ENCODE results near the gene TPK1.
A peak's percentile ranks its signal among the peaks of the same experiment; 100 is the strongest.

TPK1 gene

GRCh38 chr7:144524271-144524670 lies 311.6 kb downstream of the TPK1 start:
- H3K4me3 Mint-ChIP-seq = no peak overlapping the region
- no peaks in the 10 kb centered on the region for H3K9me3 Mint-ChIP-seq
- peak overlapping the region; percentile 0 for H3K27ac Mint-ChIP-seq (ENCODE audit: low read depth)
- DNase-seq (ENCODE audit: low spot score in 2 of 2) (no peak), ATAC-seq (replicated peaks; ENCODE audit: extremely low read depth, poor library complexity, severe bottlenecking) (no peak)
- no peaks in the 10 kb centered on the region for H3K27me3 Mint-ChIP-seq
- H3K4me1 Mint-ChIP-seq = no peaks in the 10 kb centered on the region
- peaks cover 2% of the 10 kb centered on the region for H3K36me3 Mint-ChIP-seq (ENCODE audit: insufficient read depth)

- Mint-ChIP-seq H3K9me3 (no peaks in the 10 kb centered on the region), H3K27me3 (no peaks in the 10 kb centered on the region), H3K36me3 (ENCODE audit: insufficient read depth) (peaks cover 2% of the 10 kb centered on the region), H3K4me3 (no peak overlapping the region), H3K4me1 (no peaks in the 10 kb centered on the region), H3K27ac (ENCODE audit: low read depth) (no peak overlapping the region)
- DNase-seq (ENCODE audit: low spot score in 2 of 2) (no peak), ATAC-seq (replicated peaks; ENCODE audit: extremely low read depth, poor library complexity, severe bottlenecking) (no peak)
These were observed 312.2 kb downstream of the TPK1 start for GRCh38 chr7:144523621-144524020.

GRCh38 chr7:144519925-144520324 lies 315.9 kb downstream of the TPK1 start:
- H3K27me3 Mint-ChIP-seq = no peaks in the 10 kb centered on the region
- peaks cover 5% of the 10 kb centered on the region for H3K4me1 Mint-ChIP-seq
- no peaks in the 10 kb centered on the region for H3K9me3 Mint-ChIP-seq
- DNase-seq (ENCODE audit: low spot score in 2 of 2) (no peak), ATAC-seq (replicated peaks; ENCODE audit: extremely low read depth, poor library complexity, severe bottlenecking) (no peak)
- H3K4me3 Mint-ChIP-seq = no peak overlapping the region
- H3K36me3 Mint-ChIP-seq (ENCODE audit: insufficient read depth) = peaks cover 2% of the 10 kb centered on the region
- H3K27ac Mint-ChIP-seq (ENCODE audit: low read depth) = no peak overlapping the region

DNA sequence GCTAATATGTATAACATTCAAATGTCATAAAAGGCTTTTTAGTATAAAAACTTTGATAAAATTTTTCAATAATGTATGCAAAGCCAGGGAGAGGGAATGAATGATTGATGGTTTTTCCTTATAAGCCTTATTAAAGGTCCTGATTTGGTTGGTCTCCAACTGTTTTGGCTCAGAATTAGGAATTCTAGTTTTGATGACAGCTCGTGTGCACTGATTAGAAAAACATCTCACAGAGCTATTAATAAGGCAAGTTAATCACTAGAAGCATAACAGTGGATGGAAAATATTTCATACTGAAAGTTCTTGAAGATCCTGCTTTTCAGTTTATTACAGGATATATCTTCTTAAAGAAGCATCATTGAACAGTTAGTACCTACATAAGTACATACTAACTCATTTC lies 317.5 kb downstream of the TPK1 start:
- no peaks in the 10 kb centered on the region for H3K9me3 Mint-ChIP-seq
- peaks cover 5% of the 10 kb centered on the region for H3K4me1 Mint-ChIP-seq
- DNase-seq (ENCODE audit: low spot score in 2 of 2) (no peak), ATAC-seq (replicated peaks; ENCODE audit: extremely low read depth, poor library complexity, severe bottlenecking) (no peak)
- H3K27ac Mint-ChIP-seq (ENCODE audit: low read depth) = no peak overlapping the region
- H3K27me3 Mint-ChIP-seq = no peaks in the 10 kb centered on the region
- no peak overlapping the region for H3K4me3 Mint-ChIP-seq
- peaks cover 2% of the 10 kb centered on the region for H3K36me3 Mint-ChIP-seq (ENCODE audit: insufficient read depth)

DNA sequence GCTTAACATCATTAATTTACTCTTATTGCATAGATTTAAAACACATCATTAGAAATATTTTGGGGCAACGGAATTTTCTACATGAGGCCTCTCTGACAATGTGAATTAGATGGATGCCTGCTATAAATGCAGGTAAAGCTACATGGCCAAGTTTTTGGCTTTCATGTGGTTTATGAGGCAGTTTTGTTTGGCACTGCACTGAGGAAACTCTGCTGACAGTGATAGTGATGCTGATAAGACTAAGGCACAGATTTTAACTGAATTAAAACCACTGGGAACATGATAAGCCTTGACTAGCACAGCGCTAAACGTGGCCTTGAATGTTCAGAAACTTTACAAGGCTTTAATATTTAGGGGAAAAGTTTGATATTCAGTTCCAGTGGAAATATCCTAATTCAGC lies 318.1 kb downstream of the TPK1 start:
- H3K27ac Mint-ChIP-seq (ENCODE audit: low read depth) = no peak overlapping the region
- DNase-seq (ENCODE audit: low spot score in 2 of 2) = no peak
- no peak for ATAC-seq (replicated peaks; ENCODE audit: extremely low read depth, poor library complexity, severe bottlenecking)
- H3K9me3 Mint-ChIP-seq = no peaks in the 10 kb centered on the region
- H3K36me3 Mint-ChIP-seq (ENCODE audit: insufficient read depth) = peaks cover 2% of the 10 kb centered on the region
- no peaks in the 10 kb centered on the region for H3K27me3 Mint-ChIP-seq
- peaks cover 5% of the 10 kb centered on the region for H3K4me1 Mint-ChIP-seq
- H3K4me3 Mint-ChIP-seq = no peak overlapping the region

DNA sequence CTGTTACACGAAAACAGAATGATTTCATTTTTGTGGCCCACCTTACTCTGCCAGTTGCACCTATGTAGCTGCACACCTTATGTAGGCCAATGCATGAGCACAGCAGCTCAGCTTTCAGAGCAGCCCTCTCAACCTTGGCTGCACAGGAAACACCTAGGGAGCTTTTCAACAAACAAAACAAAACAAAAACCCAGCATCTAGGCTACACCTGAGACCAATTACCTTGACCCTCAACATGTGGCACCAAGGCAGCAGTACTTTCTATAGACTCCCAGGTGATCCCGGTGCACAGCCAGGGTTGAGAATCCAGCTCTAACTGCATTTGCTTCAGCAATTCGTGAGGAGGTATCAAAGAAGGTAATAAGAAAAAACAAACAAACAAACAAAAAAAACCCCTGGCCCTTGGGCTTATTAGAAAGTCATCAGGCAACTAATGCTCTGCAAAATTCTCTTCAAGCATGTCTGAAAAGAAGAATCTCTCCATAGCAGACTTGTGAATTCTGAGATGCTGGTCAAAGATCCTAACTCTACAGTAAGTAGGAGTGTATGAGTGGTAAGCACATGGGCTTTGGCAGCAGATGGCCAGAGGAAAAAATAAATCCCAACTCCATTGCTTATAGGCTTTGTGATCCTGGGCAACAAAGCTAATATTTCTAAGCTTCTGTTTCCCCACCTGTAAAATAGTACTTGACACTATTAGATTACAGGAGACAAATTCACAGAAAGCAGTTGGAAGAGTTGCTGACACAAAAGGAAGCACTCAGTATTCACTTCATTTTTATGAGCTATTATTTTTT lies 318.9 kb downstream of the TPK1 start:
- no peaks in the 10 kb centered on the region for H3K9me3 Mint-ChIP-seq
- peaks cover 5% of the 10 kb centered on the region for H3K4me1 Mint-ChIP-seq
- no peak overlapping the region for H3K27ac Mint-ChIP-seq (ENCODE audit: low read depth)
- ATAC-seq (replicated peaks; ENCODE audit: extremely low read depth, poor library complexity, severe bottlenecking) = no peak
- DNase-seq (ENCODE audit: low spot score in 2 of 2) = no peak
- H3K36me3 Mint-ChIP-seq (ENCODE audit: insufficient read depth) = no peaks in the 10 kb centered on the region
- no peaks in the 10 kb centered on the region for H3K27me3 Mint-ChIP-seq
- H3K4me3 Mint-ChIP-seq = no peak overlapping the region

- Mint-ChIP-seq H3K4me3 (no peak overlapping the region), H3K4me1 (peaks cover 5% of the 10 kb centered on the region), H3K27ac (ENCODE audit: low read depth) (no peak overlapping the region), H3K36me3 (ENCODE audit: insufficient read depth) (no peaks in the 10 kb centered on the region), H3K27me3 (no peaks in the 10 kb centered on the region), H3K9me3 (no peaks in the 10 kb centered on the region)
- DNase-seq (ENCODE audit: low spot score in 2 of 2) = no peak
- no peak for ATAC-seq (replicated peaks; ENCODE audit: extremely low read depth, poor library complexity, severe bottlenecking)
These were observed 322.5 kb downstream of the TPK1 start for GRCh38 chr7:144513334-144513733.

DNA sequence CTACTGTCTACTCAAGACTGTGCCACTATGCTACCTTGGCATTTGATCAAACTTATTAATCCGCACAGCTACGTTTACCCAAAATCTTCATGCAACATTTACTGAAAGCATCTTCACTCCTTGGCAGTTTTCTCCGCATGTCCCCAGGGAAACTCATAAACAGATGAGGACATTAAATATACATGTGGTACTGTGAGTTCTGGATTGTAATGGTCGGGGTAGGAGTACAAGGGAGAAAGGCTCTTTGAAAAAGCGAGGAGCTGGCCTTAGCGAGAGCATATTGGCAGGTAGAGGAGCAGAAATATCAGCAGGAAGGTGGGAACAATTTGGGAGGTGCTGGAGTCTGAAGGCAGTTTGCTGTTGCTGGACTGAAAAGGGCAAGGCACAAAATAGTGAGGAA lies 325.2 kb downstream of the TPK1 start:
- peaks cover 2% of the 10 kb centered on the region for H3K36me3 Mint-ChIP-seq (ENCODE audit: insufficient read depth)
- no peak for ATAC-seq (replicated peaks; ENCODE audit: extremely low read depth, poor library complexity, severe bottlenecking)
- no peak for DNase-seq (ENCODE audit: low spot score in 2 of 2)
- no peaks in the 10 kb centered on the region for H3K9me3 Mint-ChIP-seq
- H3K4me1 Mint-ChIP-seq = no peaks in the 10 kb centered on the region
- H3K27ac Mint-ChIP-seq (ENCODE audit: low read depth) = no peak overlapping the region
- no peak overlapping the region for H3K4me3 Mint-ChIP-seq
- no peaks in the 10 kb centered on the region for H3K27me3 Mint-ChIP-seq

GRCh38 chr7:144508702-144509101 lies 327.2 kb downstream of the TPK1 start:
- H3K36me3 Mint-ChIP-seq (ENCODE audit: insufficient read depth) = peaks cover 2% of the 10 kb centered on the region
- H3K27ac Mint-ChIP-seq (ENCODE audit: low read depth) = no peak overlapping the region
- ATAC-seq (replicated peaks; ENCODE audit: extremely low read depth, poor library complexity, severe bottlenecking) (no peak), DNase-seq (ENCODE audit: low spot score in 2 of 2) (no peak)
- no peaks in the 10 kb centered on the region for H3K4me1 Mint-ChIP-seq
- no peaks in the 10 kb centered on the region for H3K9me3 Mint-ChIP-seq
- H3K27me3 Mint-ChIP-seq = no peaks in the 10 kb centered on the region
- no peak overlapping the region for H3K4me3 Mint-ChIP-seq

GRCh38 chr7:144503215-144503614 lies 332.6 kb downstream of the TPK1 start:
- Mint-ChIP-seq H3K36me3 (ENCODE audit: insufficient read depth) (peaks cover 2% of the 10 kb centered on the region), H3K4me3 (no peak overlapping the region), H3K27me3 (no peaks in the 10 kb centered on the region), H3K27ac (ENCODE audit: low read depth) (no peak overlapping the region), H3K9me3 (no peaks in the 10 kb centered on the region), H3K4me1 (no peaks in the 10 kb centered on the region)
- no peak for ATAC-seq (replicated peaks; ENCODE audit: extremely low read depth, poor library complexity, severe bottlenecking)
- DNase-seq (ENCODE audit: low spot score in 2 of 2) = no peak

- Mint-ChIP-seq H3K4me3 (no peak overlapping the region), H3K9me3 (no peaks in the 10 kb centered on the region), H3K27me3 (no peaks in the 10 kb centered on the region), H3K4me1 (no peaks in the 10 kb centered on the region), H3K27ac (ENCODE audit: low read depth) (no peak overlapping the region), H3K36me3 (ENCODE audit: insufficient read depth) (no peaks in the 10 kb centered on the region)
- no peak for DNase-seq (ENCODE audit: low spot score in 2 of 2)
- ATAC-seq (replicated peaks; ENCODE audit: extremely low read depth, poor library complexity, severe bottlenecking) = no peak
These were observed 335.6 kb downstream of the TPK1 start for GRCh38 chr7:144500225-144500624.

DNA sequence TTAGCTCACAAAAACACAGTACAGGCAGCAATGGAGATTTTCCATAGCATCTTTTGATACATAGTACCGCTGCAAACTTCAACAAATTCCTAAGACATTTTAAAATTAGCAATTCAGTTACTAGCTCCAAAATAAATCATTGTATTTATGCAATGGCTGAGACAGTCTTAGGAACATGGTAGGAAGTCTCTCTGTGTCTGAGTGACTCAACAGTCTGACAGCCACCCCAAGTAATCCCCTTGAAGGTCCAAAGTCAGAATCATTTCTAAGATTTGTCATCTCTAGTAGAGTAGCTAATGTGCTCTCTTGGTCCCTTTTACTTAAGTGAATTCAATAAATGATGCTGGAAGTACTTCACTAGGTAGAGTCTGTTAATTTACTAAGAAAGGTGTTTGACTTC lies 338.6 kb downstream of the TPK1 start:
- Mint-ChIP-seq H3K4me1 (no peaks in the 10 kb centered on the region), H3K27me3 (no peaks in the 10 kb centered on the region), H3K4me3 (no peak overlapping the region), H3K36me3 (ENCODE audit: insufficient read depth) (no peaks in the 10 kb centered on the region), H3K27ac (ENCODE audit: low read depth) (no peak overlapping the region), H3K9me3 (no peaks in the 10 kb centered on the region)
- DNase-seq (ENCODE audit: low spot score in 2 of 2) = no peak
- ATAC-seq (replicated peaks; ENCODE audit: extremely low read depth, poor library complexity, severe bottlenecking) = no peak

DNA sequence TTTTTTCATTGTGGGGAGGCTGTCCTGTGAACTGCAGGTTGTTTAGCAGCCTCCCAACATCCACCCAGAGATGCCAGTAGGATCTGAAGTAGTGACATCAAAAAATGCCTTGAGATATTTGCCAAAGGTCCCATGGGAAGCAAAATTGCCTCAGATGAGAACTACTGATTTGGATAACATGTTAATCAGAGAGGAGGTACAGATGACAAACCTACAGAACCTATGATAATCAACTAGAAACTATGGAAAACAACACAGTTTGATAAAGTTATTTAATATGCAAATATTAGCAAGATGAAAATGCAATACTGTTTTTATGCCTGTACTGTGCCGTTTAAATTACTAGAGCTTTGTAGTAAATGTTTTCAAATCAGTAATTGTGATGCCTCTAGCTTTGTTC lies 341.5 kb downstream of the TPK1 start:
- Mint-ChIP-seq H3K4me3 (no peak overlapping the region), H3K4me1 (no peaks in the 10 kb centered on the region), H3K27me3 (no peaks in the 10 kb centered on the region), H3K9me3 (no peaks in the 10 kb centered on the region), H3K27ac (ENCODE audit: low read depth) (no peak overlapping the region), H3K36me3 (ENCODE audit: insufficient read depth) (no peaks in the 10 kb centered on the region)
- DNase-seq (ENCODE audit: low spot score in 2 of 2) = no peak
- no peak for ATAC-seq (replicated peaks; ENCODE audit: extremely low read depth, poor library complexity, severe bottlenecking)

All from central memory CD8-positive, alpha-beta T cell (primary cell).